Measurements from ENCODE around the gene ARID3B. TPM values are rescaled to one million over a fixed set of nuclear protein-coding genes. Genes with fewer than 3 reads are reported as not detected.

Gene ARID3B
- total and polyA plus RNA-seq, 2 of the 4 experiments (the other 2 are of a cell fraction), result 2.5 to 5.0 TPM

DNA sequence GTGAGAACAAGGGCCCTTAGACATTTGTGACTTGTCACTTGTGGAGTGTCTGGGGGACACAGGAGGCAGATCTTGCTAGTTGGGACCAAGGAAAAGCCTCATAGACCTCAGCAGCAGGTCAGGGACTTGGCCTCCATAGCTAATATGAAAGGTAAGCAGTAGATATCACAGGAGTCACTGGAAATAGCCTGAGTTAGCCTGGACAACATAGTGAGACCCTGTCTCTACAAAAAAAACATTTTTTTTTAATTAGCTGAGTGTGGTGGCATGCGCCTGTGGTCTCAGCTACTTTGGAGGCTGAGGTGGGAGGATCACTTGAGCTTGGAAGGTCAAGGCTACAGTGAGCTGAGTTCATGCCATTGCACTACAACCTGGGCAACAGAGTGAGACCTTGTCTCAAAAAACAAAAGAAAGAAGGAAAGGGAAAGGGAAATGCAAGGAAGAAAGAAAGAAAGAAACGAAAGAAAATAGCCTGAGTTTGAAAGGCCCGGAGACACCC lies 37.5 kb downstream of the ARID3B start:
- Histone ChIP-seq H3K14ac (replicated peaks; ENCODE audit: low read depth, low read length) (no peak overlapping the region), H3K4me2 (ENCODE audit: low read depth, low read length) (no peak overlapping the region), H2AFZ (replicated peaks; ENCODE audit: low read length, poor library complexity) (no peak overlapping the region), H2BK5ac (ENCODE audit: low read depth, low read length, poor library complexity, severe bottlenecking) (no peak overlapping the region), H3K23ac (ENCODE audit: low read depth, low read length) (no peak overlapping the region), H4K20me1 (ENCODE audit: insufficient read depth, low read length) (no peaks in the 10 kb centered on the region; the same call in 1 of the 2 replicates), H2BK20ac (ENCODE audit: low read depth, low read length) (no peak overlapping the region), H4K5ac (ENCODE audit: low read depth, low read length) (no peak overlapping the region), H3K18ac (ENCODE audit: low read depth, low read length) (no peak overlapping the region), H3K9ac (ENCODE audit: low read depth, low read length) (no peak overlapping the region), H2AK9ac (replicated peaks; ENCODE audit: low read depth, low read length, poor library complexity) (no peak overlapping the region), H3K27me3 (ENCODE audit: control insufficient read depth, insufficient read depth, low read length) (no peaks in the 10 kb centered on the region), H3K79me1 (ENCODE audit: low read depth in 1 of 2, low read length in 2 of 2) (peaks cover 3 to 15% of the 10 kb centered on the region in 2 experiments; a peak in 3 of 4 replicates), H3K4ac (ENCODE audit: low read depth, low read length) (no peak overlapping the region), H3K27ac (ENCODE audit: insufficient read depth, low read length) (no peak overlapping the region), H2BK15ac (ENCODE audit: low read depth, low read length) (no peak overlapping the region), H4K91ac (ENCODE audit: insufficient read depth, low read depth, low read length) (no peak overlapping the region), H3K36me3 (ENCODE audit: control insufficient read depth, insufficient read depth, low read length) (peaks cover 21% of the 10 kb centered on the region), H4K8ac (ENCODE audit: low read depth in 2 of 2, low read length in 2 of 2) (no peak overlapping the region), H3K9me1 (ENCODE audit: insufficient read depth, low read length) (0 out of 2 replicates have a peak, but pooled peaks cover 2% of the 10 kb centered on the region), H3K56ac (ENCODE audit: extremely low read depth, insufficient read depth, low read length) (no peak overlapping the region), H2BK120ac (ENCODE audit: low read depth, low read length) (no peak overlapping the region), H2AK5ac (ENCODE audit: low read depth, low read length) (no peak overlapping the region), H3K4me3 (ENCODE audit: insufficient read depth, low read depth, low read length) (no peak overlapping the region), H3K9me3 (ENCODE audit: control insufficient read depth, insufficient read depth, low read length) (no peaks in the 10 kb centered on the region), H3K4me1 (ENCODE audit: control insufficient read depth, insufficient read depth, low read length) (no peaks in the 10 kb centered on the region; the same call in 1 of the 2 replicates)
- ChIA-PET POLR2A (ENCODE audit: unreplicated experiment) (no interaction called here), CTCF (interaction anchor here (0.6 kb wide), 1 partner anchor 28 kb away, joined by 3 read pairs; no protein-coding TSS in a partner anchor)
- intact Hi-C loops (cut with micrococcal nuclease), result no loop called here
- BruUV-seq (replicated peaks), result no TSS peak
- no peak for TF ChIP-seq MXI1 (IDR thresholded peaks at IDR 0.05; ENCODE audit: borderline replicate concordance, low read depth, low read length)
- no peak for TF ChIP-seq RCOR1 (IDR thresholded peaks at IDR 0.05; ENCODE audit: insufficient replicate concordance, low read length)
- TF ChIP-seq BHLHE40 (IDR thresholded peaks at IDR 0.05; ENCODE audit: low read depth, low read length), result no peak
- no peak for TF ChIP-seq FOS (IDR thresholded peaks at IDR 0.05; ENCODE audit: low read depth, low read length)
- TF ChIP-seq RAD21 (IDR thresholded peaks at IDR 0.05; ENCODE audit: low read length), result no peak
- TF ChIP-seq RFX5 (IDR thresholded peaks at IDR 0.05; ENCODE audit: low read depth, low read length), result no peak
- TF ChIP-seq NFE2L2 (IDR thresholded peaks at IDR 0.05; ENCODE audit: low read depth, low read length), result no peak
- TF ChIP-seq CHD1 (IDR thresholded peaks at IDR 0.05; ENCODE audit: low read depth, low read length), result no peak
- no peak for TF ChIP-seq POLR2A (IDR thresholded peaks at IDR 0.05; ENCODE audit: low read depth, low read length)
- TF ChIP-seq CTCF (conservative IDR thresholded peaks at IDR 0.05; ENCODE audit: low read depth, low read length), result no peak
- no peak for TF ChIP-seq MAFK (IDR thresholded peaks at IDR 0.05; ENCODE audit: low read depth, low read length)
- no peak for TF ChIP-seq MAZ (IDR thresholded peaks at IDR 0.05; ENCODE audit: borderline replicate concordance, low read depth, low read length)
- TF ChIP-seq CEBPB (IDR thresholded peaks at IDR 0.05; ENCODE audit: low read depth, low read length), result no peak
- TF ChIP-seq, protein P1, sequence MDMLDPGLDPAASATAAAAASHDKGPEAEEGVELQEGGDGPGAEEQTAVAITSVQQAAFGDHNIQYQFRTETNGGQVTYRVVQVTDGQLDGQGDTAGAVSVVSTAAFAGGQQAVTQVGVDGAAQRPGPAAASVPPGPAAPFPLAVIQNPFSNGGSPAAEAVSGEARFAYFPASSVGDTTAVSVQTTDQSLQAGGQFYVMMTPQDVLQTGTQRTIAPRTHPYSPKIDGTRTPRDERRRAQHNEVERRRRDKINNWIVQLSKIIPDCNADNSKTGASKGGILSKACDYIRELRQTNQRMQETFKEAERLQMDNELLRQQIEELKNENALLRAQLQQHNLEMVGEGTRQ (IDR thresholded peaks at IDR 0.05; ENCODE audit: low read depth, low read length), result no peak
- TF ChIP-seq, protein P2, sequence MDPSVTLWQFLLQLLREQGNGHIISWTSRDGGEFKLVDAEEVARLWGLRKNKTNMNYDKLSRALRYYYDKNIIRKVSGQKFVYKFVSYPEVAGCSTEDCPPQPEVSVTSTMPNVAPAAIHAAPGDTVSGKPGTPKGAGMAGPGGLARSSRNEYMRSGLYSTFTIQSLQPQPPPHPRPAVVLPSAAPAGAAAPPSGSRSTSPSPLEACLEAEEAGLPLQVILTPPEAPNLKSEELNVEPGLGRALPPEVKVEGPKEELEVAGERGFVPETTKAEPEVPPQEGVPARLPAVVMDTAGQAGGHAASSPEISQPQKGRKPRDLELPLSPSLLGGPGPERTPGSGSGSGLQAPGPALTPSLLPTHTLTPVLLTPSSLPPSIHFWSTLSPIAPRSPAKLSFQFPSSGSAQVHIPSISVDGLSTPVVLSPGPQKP (IDR thresholded peaks at IDR 0.05; ENCODE audit: borderline replicate concordance, low read depth, low read length), result no peak
- TF ChIP-seq SMC3 (IDR thresholded peaks at IDR 0.05; ENCODE audit: low read depth, low read length), result no peak
- in situ Hi-C loops (cut with MboI; ENCODE audit: low sequenced_read_pairs), result no loop called here
- WGBS, 2 experiments (ENCODE audit: extremely low coverage in 2 of 2, insufficient read length in 1 of 2), result 100% methylated on average over 2 of the region's 3 CpGs; no CpG with 5 or more reads in 1 of the 2 experiments
- ATAC-seq (ENCODE audit: low read depth) (no peak), DNase-seq (no peak)
- dilution Hi-C loops (cut with HindIII; ENCODE audit: low sequenced_read_pairs, unreplicated experiment), result no loop called here

All from IMR-90 (cell line).